Measurements from ENCODE around the gene N4BP3. TPM values are rescaled to one million over a fixed set of nuclear protein-coding genes. Genes with fewer than 3 reads are reported as not detected.
"Not testable (repeated sequence)": the region's sequence is repeated elsewhere in the genome, so short reads cannot be mapped to it uniquely, and the experiment has no call there.

N4BP3 gene
- total and polyA plus RNA-seq, 5 experiments from 2014 or later = 1.6 to 7.2 (median 5.5) TPM

GRCh38 chr5:178080618-178081410, 32.5 kb upstream of the N4BP3 start:
- Mint-ChIP-seq H3K36me3 (no peaks in the 10 kb centered on the region), H3K4me1 (peaks cover 3 to 7% (median 6%) of the 10 kb centered on the region in 4 donors), H3K4me3 (no peak overlapping the region), H3K9me3 (no peaks in the 10 kb centered on the region), H3K27me3 (peaks cover 0 to 4% (median 2%) of the 10 kb centered on the region in 5 donors), H3K27ac (peak overlapping the region in 1 of 10 donors; percentile 25)
- DNase-seq = no peak
- no peak for ATAC-seq
- POLR2A ChIA-PET = interaction anchor here (0.9 kb wide), 1 partner anchor 51 kb away, joined by 7 read pairs; no protein-coding TSS in a partner anchor

- ATAC-seq (no peak), DNase-seq (no peak)
- Mint-ChIP-seq H3K9me3 (no peaks in the 10 kb centered on the region), H3K27ac (peak overlapping the region in 1 of 10 donors; percentile 12), H3K36me3 (no peaks in the 10 kb centered on the region), H3K27me3 (peaks cover 0 to 4% (median 2%) of the 10 kb centered on the region in 5 donors), H3K4me3 (peak overlapping the region in 1 of 10 donors; percentile 4), H3K4me1 (peaks cover 0 to 5% (median 3%) of the 10 kb centered on the region in 4 donors)
- POLR2A ChIA-PET = interaction anchor here (0.6 to 0.9 kb wide), 2 partner anchors 50 to 75 kb away, joined by 4 to 7 read pairs; no protein-coding TSS in a partner anchor
Measured at GRCh38 chr5:178081571-178082243, 31.6 kb upstream of the N4BP3 start.

DNA sequence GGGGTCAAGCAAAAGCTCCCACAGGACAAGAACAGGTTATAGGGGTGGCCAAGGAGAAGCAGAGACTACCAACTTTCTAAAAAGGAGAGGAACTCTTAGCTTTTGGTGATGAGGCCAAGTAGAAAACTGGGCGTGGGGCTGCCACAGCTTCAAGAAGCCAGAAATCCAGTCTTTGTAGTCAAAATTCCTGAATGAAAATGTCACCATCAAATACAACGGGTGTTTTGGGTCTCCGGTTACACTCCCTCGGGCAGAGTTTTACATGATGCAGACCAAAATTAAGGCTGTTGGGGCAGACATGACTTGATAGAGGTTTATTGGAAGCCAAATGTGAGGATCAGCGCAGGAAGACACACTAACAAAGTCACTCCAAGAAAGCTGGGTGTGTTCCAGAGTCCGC, 29.4 kb upstream of the N4BP3 start:
- Mint-ChIP-seq H3K36me3 (no peaks in the 10 kb centered on the region), H3K9me3 (no peaks in the 10 kb centered on the region), H3K4me1 (peaks cover 0 to 5% (median 2%) of the 10 kb centered on the region in 4 donors), H3K27me3 (peaks cover 0 to 5% (median 4%) of the 10 kb centered on the region in 5 donors), H3K27ac (no peak overlapping the region), H3K4me3 (no peak overlapping the region)
- no peak for DNase-seq
- no peak for ATAC-seq
- POLR2A ChIA-PET = interaction anchor here (0.5 kb wide), 1 partner anchor 18 kb away, joined by 5 read pairs; no protein-coding TSS in a partner anchor

- Mint-ChIP-seq H3K9me3 (no peaks in the 10 kb centered on the region), H3K4me3 (no peak overlapping the region), H3K36me3 (no peaks in the 10 kb centered on the region), H3K27ac (no peak overlapping the region), H3K27me3 (peaks cover 0 to 5% (median 4%) of the 10 kb centered on the region in 5 donors), H3K4me1 (peaks cover 0 to 5% (median 2%) of the 10 kb centered on the region in 4 donors)
- POLR2A ChIA-PET = no interaction called here
- no peak for ATAC-seq
- no peak for DNase-seq
Measured at GRCh38 chr5:178085316-178085715, 28.0 kb upstream of the N4BP3 start.

GRCh38 chr5:178086266-178086665, 27.1 kb upstream of the N4BP3 start:
- H3K9me3 Mint-ChIP-seq = peaks cover 0 to 1% (median 0%) of the 10 kb centered on the region in 9 donors
- no peak for DNase-seq
- peaks cover 0 to 5% (median 2%) of the 10 kb centered on the region in 4 donors for H3K4me1 Mint-ChIP-seq
- H3K36me3 Mint-ChIP-seq = no peaks in the 10 kb centered on the region
- no peak overlapping the region for H3K4me3 Mint-ChIP-seq
- no peak for ATAC-seq
- peaks cover 0 to 5% (median 2%) of the 10 kb centered on the region in 5 donors for H3K27me3 Mint-ChIP-seq
- POLR2A ChIA-PET = no interaction called here
- H3K27ac Mint-ChIP-seq = no peak overlapping the region

GRCh38 chr5:178087199-178087598, 26.1 kb upstream of the N4BP3 start:
- H3K36me3 Mint-ChIP-seq, H3K27me3 Mint-ChIP-seq, H3K4me1 Mint-ChIP-seq, ATAC-seq, H3K4me3 Mint-ChIP-seq, H3K9me3 Mint-ChIP-seq, POLR2A ChIA-PET, H3K27ac Mint-ChIP-seq, DNase-seq: not testable (repeated sequence)

GRCh38 chr5:178090856-178091255, 22.5 kb upstream of the N4BP3 start:
- no peak overlapping the region for H3K27ac Mint-ChIP-seq
- H3K27me3 Mint-ChIP-seq = peaks cover 0 to 2% (median 0%) of the 10 kb centered on the region in 5 donors
- DNase-seq (no peak), ATAC-seq (no peak)
- POLR2A ChIA-PET = interaction anchor here (0.7 to 1.1 kb wide), 3 partner anchors 13 to 102 kb away, joined by 3 to 8 read pairs (median 3); no protein-coding TSS in a partner anchor
- no peaks in the 10 kb centered on the region for H3K36me3 Mint-ChIP-seq
- peaks cover 9 to 24% (median 21%) of the 10 kb centered on the region in 4 donors for H3K4me1 Mint-ChIP-seq
- no peak overlapping the region for H3K4me3 Mint-ChIP-seq
- peaks cover 0 to 2% (median 0%) of the 10 kb centered on the region in 9 donors for H3K9me3 Mint-ChIP-seq

DNA sequence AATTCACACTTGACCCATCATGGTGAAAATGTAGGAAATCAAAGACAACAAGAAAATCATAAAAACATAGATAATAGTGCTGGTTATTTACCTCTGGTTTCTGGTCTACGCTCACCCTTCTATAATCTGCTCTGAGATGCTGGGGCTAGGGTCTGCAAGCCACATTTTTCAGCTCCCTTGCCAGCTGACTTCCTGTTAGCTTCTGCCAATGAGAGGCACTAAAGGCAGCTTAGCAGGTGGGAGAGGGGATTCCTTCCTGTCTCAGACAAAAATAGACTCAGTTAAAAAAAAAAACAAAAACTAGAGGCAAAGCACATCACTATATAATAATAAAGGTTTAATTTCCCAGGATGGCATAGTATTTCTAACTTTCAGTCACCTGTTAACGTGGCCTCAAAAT, 20.2 kb upstream of the N4BP3 start:
- H3K4me1 Mint-ChIP-seq = peaks cover 12 to 28% (median 23%) of the 10 kb centered on the region in 4 donors
- ATAC-seq = no peak
- peak overlapping the region in 6 of 10 donors; percentile 16 to 75 (median 46) for H3K4me3 Mint-ChIP-seq
- no peaks in the 10 kb centered on the region for H3K36me3 Mint-ChIP-seq
- H3K9me3 Mint-ChIP-seq = peaks cover 0 to 2% (median 0%) of the 10 kb centered on the region in 9 donors
- no peaks in the 10 kb centered on the region for H3K27me3 Mint-ChIP-seq
- POLR2A ChIA-PET = interaction anchor here (0.7 kb wide), 1 partner anchor 28 kb away, joined by 7 read pairs; no protein-coding TSS in a partner anchor
- peak overlapping the region in 6 of 10 donors; percentile 14 to 59 (median 49) for H3K27ac Mint-ChIP-seq
- DNase-seq = no peak

GRCh38 chr5:178094345-178094744, 19.0 kb upstream of the N4BP3 start:
- ATAC-seq (peak; percentile 53 to 63), DNase-seq (peak in 2 of 10 donors; percentile 10 to 14)
- H3K9me3 Mint-ChIP-seq = peaks cover 0 to 2% (median 0%) of the 10 kb centered on the region in 9 donors
- H3K4me1 Mint-ChIP-seq = peaks cover 12 to 28% (median 23%) of the 10 kb centered on the region in 4 donors
- peak overlapping the region in 9 of 10 donors; percentile 1 to 83 (median 53) for H3K27ac Mint-ChIP-seq
- H3K4me3 Mint-ChIP-seq = peak overlapping the region in 9 of 10 donors; percentile 28 to 77 (median 52)
- no peaks in the 10 kb centered on the region for H3K27me3 Mint-ChIP-seq
- H3K36me3 Mint-ChIP-seq = no peaks in the 10 kb centered on the region
- POLR2A ChIA-PET = interaction anchor here (0.9 kb wide), 1 partner anchor 8 kb away, joined by 3 read pairs; no protein-coding TSS in a partner anchor

DNA sequence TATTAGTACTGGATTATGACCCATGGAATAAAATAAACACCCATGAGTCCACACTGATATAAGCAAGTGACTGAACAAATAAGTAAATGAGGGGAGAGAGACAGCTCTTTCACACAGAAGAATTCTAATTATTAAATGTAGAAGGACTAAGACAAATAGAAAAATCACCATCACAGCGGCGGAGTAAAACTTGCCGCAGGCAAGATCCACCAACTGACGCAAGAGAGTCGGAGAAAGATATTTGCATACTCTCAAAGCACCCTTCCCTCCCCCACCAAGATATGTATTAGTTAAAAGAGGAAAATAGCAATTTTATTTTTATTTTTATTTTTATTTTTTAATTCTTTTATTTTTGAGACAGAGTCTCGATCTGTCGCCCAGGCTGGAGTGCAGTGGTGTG, 14.6 kb upstream of the N4BP3 start:
- no peaks in the 10 kb centered on the region for H3K36me3 Mint-ChIP-seq
- no peaks in the 10 kb centered on the region for H3K27me3 Mint-ChIP-seq
- no peak overlapping the region for H3K4me3 Mint-ChIP-seq
- H3K4me1 Mint-ChIP-seq = peaks cover 13 to 19% (median 15%) of the 10 kb centered on the region in 4 donors
- no peaks in the 10 kb centered on the region for H3K9me3 Mint-ChIP-seq
- DNase-seq = no peak
- ATAC-seq = no peak
- H3K27ac Mint-ChIP-seq = no peak overlapping the region
- POLR2A ChIA-PET = interaction anchor here (1.5 kb wide), 1 partner anchor 23 kb away, joined by 4 read pairs; no protein-coding TSS in a partner anchor

- Mint-ChIP-seq H3K4me1 (peaks cover 16 to 29% (median 26%) of the 10 kb centered on the region in 4 donors), H3K27me3 (peaks cover 0 to 1% (median 0%) of the 10 kb centered on the region in 5 donors), H3K36me3 (no peaks in the 10 kb centered on the region), H3K9me3 (no peaks in the 10 kb centered on the region), H3K27ac (peak overlapping the region in 5 of 10 donors; percentile 20 to 86 (median 71)), H3K4me3 (peak overlapping the region in 5 of 10 donors; percentile 4 to 67 (median 30))
- no peak for DNase-seq
- POLR2A ChIA-PET = interaction anchor here (0.9 to 1.1 kb wide), 2 partner anchors 13 to 17 kb away, joined by 3 to 5 read pairs; no protein-coding TSS in a partner anchor
- no peak for ATAC-seq
Measured at GRCh38 chr5:178103612-178104011, 9.7 kb upstream of the N4BP3 start.

DNA sequence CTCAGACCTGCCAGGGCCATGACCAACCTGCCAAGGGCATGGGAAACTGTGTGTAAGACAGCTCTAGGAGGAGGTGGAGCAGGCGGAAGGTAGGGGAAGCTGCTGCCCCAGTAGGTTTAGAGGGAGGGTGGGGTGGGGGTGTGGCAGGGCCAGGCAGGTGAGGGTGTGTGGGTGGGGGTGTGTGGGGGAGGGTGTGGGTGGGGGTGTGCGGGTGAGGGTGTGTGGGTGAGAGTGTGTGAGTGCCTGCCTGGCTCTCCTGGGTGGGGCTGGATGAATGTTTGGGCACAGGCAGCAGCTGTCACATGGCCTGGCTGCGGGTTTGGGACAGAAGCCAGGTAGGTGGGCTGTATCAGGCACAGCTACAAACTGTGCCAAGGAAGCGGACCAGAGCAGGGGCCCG, 8.8 kb upstream of the N4BP3 start:
- POLR2A ChIA-PET = interaction anchor here (0.9 to 4.4 kb wide), 3 partner anchors 13 to 16 kb away, joined by 3 to 22 read pairs (median 5); no protein-coding TSS in a partner anchor
- Mint-ChIP-seq H3K4me1 (peaks cover 18 to 35% (median 30%) of the 10 kb centered on the region in 4 donors), H3K9me3 (no peaks in the 10 kb centered on the region), H3K4me3 (peak overlapping the region in 7 of 10 donors; percentile 7 to 75 (median 54)), H3K27ac (peak overlapping the region; percentile 41 to 89 (median 81)), H3K36me3 (no peaks in the 10 kb centered on the region), H3K27me3 (peaks cover 0 to 1% (median 0%) of the 10 kb centered on the region in 5 donors)
- ATAC-seq = peak; percentile 66 to 71
- peak in 2 of 10 donors; percentile 25 to 27 for DNase-seq

Data from naive thymus-derived CD8-positive, alpha-beta T cell (primary cell).